Lower leg skin (tissue), 4 donors: ENCODE measurements around the gene PTCHD4. TPM values are rescaled to one million over a fixed set of nuclear protein-coding genes. Genes with fewer than 3 reads are reported as not detected.
"Not testable (repeated sequence)": the region's sequence is repeated elsewhere in the genome, so short reads cannot be mapped to it uniquely, and the experiment has no call there.

ENCODE experiments used
- DNase-seq, 2 donors: peaks; one replicate each; pipeline ENCODE4 v3.0.0-alpha.2; 2019; ENCODE audit warnings: low spot score in 2 of 2
- H3K4me3 ChIP-seq: fragments of 200-600 bp; sonication (generic); 2 replicates; pipeline ENCODE4 v1.5.1; 2017; ENCODE audit warnings: mild to moderate bottlenecking, low read depth; ENCODE audit not compliant: poor library complexity, severe bottlenecking
- CTCF ChIP-seq, 3 donors: fragments of 450-650 bp; IDR thresholded peaks; one replicate each; pipeline ENCODE4 v1.5.1; 2016; ENCODE audit warnings: antibody characterized with exemption in 3 of 3, mild to moderate bottlenecking in 3 of 3, moderate library complexity in 2 of 3
- POLR2A ChIP-seq, 2 donors: fragments of 450-650 bp; IDR thresholded peaks; one replicate each; pipeline ENCODE4 v1.6.1; 2016 to 2017; ENCODE audit warnings: antibody characterized with exemption in 2 of 2, mild to moderate bottlenecking in 1 of 2, moderate library complexity in 1 of 2
- WGBS, 2 donors: methylation state at CpG; one replicate each; pipeline ENCODE4 v1.1.5; 2018; 5-methylcytosine and 5-hydroxymethylcytosine counted together
- intact Hi-C: fragments of 100-400 bp; cut with DNase I; formaldehyde crosslinking; loops from one replicate; pipeline ENCODE4 v1.15.0; 2023; ENCODE audit warnings: low total_unique reads
- total RNA-seq, 4 donors: library from RNA; depleted of rRNA; stranded (reverse); fragments of >200 nt; gene quantifications; one replicate each; pipeline ENCODE4 v1.1.0, GENCODE V29; 2016

Gene PTCHD4
- total RNA-seq, 4 donors from 2014 or later: 0.10 TPM; not detected in 2

GRCh38 chr6:48139818-48140614, 29.0 kb upstream of the PTCHD4 start:
- 57 to 66% methylated on average over 2 of the region's 2 CpGs for WGBS, 2 donors

GRCh38 chr6:48136856-48137255, 25.9 kb upstream of the PTCHD4 start:
- intact Hi-C loops: no loop called here
- no peak for TF ChIP-seq CTCF (IDR thresholded peaks at IDR 0.05)
- TF ChIP-seq POLR2A (IDR thresholded peaks at IDR 0.05): no peak
- no peak for DNase-seq
- H3K4me3 ChIP-seq: no peak overlapping the region
- 45 to 51% methylated on average over 2 of the region's 2 CpGs for WGBS, 2 donors

More at GRCh38 chr6:48139818-48140614, 29.0 kb upstream of the PTCHD4 start:
- no peak overlapping the region for H3K4me3 ChIP-seq
- intact Hi-C loops: no loop called here
- TF ChIP-seq CTCF (IDR thresholded peaks at IDR 0.05) (no peak), POLR2A (IDR thresholded peaks at IDR 0.05) (no peak)
- DNase-seq: no peak

GRCh38 chr6:48135323-48136084, 24.5 kb upstream of the PTCHD4 start:
- TF ChIP-seq POLR2A (IDR thresholded peaks at IDR 0.05) (no peak), CTCF (IDR thresholded peaks at IDR 0.05) (no peak)

GRCh38 chr6:48134246-48134645, 23.2 kb upstream of the PTCHD4 start:
- DNase-seq: no peak
- TF ChIP-seq POLR2A (IDR thresholded peaks at IDR 0.05): no peak
- TF ChIP-seq CTCF (IDR thresholded peaks at IDR 0.05): no peak
- 53 to 54% methylated on average over 2 of the region's 2 CpGs for WGBS, 2 donors
- intact Hi-C loops: no loop called here
- H3K4me3 ChIP-seq: no peak overlapping the region

More at GRCh38 chr6:48135323-48136084, 24.5 kb upstream of the PTCHD4 start:
- 77 to 80% methylated on average over 5 of the region's 5 CpGs for WGBS, 2 donors
- H3K4me3 ChIP-seq: no peak overlapping the region
- DNase-seq: no peak
- intact Hi-C loops: no loop called here

GRCh38 chr6:48123601-48124000, 12.6 kb upstream of the PTCHD4 start:
- DNase-seq: no peak
- H3K4me3 ChIP-seq: no peak overlapping the region
- 72 to 80% methylated on average over 4 of the region's 4 CpGs for WGBS, 2 donors
- no peak for TF ChIP-seq POLR2A (IDR thresholded peaks at IDR 0.05)
- TF ChIP-seq CTCF (IDR thresholded peaks at IDR 0.05): no peak
- intact Hi-C loops: no loop called here

- intact Hi-C loops, DNase-seq, H3K4me3 ChIP-seq: not testable (repeated sequence)
- WGBS, 2 donors: 82 to 83% methylated on average over 1 of the region's 1 CpG
These were observed 11.2 kb upstream of the PTCHD4 start for GRCh38 chr6:48121983-48122749.
